Kidney (tissue), 14 donors: ENCODE results near the gene USH1G. TPM values are rescaled to one million over a fixed set of nuclear protein-coding genes. Genes with fewer than 3 reads are reported as not detected.
A peak's percentile ranks its signal among the peaks of the same experiment; 100 is the strongest.

Source experiments
- DNase-seq, 5 donors: peaks; one replicate each; pipeline ENCODE4 v3.0.0-alpha.2; 2013 to 2020
- FAIRE-seq: peaks from 2 replicates; lab custom pipeline; 2012; peaks lifted over from hg19 to GRCh38; lab: Jason Lieb, UNC
- H3K27ac ChIP-seq, 2 donors: one replicate each; pipeline ENCODE4 v1.7.0; 2013; ENCODE audit warnings: low read depth in 2 of 2, low read length in 2 of 2, inconsistent platforms in 1 of 2
- H3K27me3 ChIP-seq: one replicate; pipeline ENCODE4 v1.7.1; 2013; ENCODE audit warnings: low read length, inconsistent platforms; ENCODE audit not compliant: control insufficient read depth, insufficient read depth
- H3K36me3 ChIP-seq, 3 donors: one replicate each; pipeline versions ENCODE4 v1.7.0 to v1.7.1; 2013; ENCODE audit warnings: low read length in 3 of 3, control low read depth in 1 of 3, inconsistent platforms in 1 of 3; ENCODE audit not compliant: insufficient read depth in 3 of 3, control insufficient read depth in 2 of 3
- H3K4me1 ChIP-seq, 3 donors: one replicate each; pipeline versions ENCODE4 v1.7.0 to v1.7.1; 2013; ENCODE audit warnings: low read length in 3 of 3, inconsistent platforms in 1 of 3, low read depth in 1 of 3; ENCODE audit not compliant: control insufficient read depth in 2 of 3, insufficient read depth in 2 of 3
- H3K4me3 ChIP-seq, 3 donors: one replicate each; pipeline versions ENCODE4 v1.7.0 to v1.8.1; 2013; ENCODE audit warnings: low read length in 3 of 3, control low read depth in 1 of 3, inconsistent platforms in 1 of 3
- H3K9ac ChIP-seq, 3 donors: one replicate each; pipeline versions ENCODE4 v1.7.0 to v1.7.1; 2013; ENCODE audit warnings: low read length in 3 of 3, control low read depth in 1 of 3, inconsistent platforms in 1 of 3
- H3K9me3 ChIP-seq, 3 donors: one replicate each; pipeline versions ENCODE4 v1.7.0 to v1.7.1; 2013; ENCODE audit warnings: low read length in 3 of 3, control low read depth in 1 of 3, inconsistent platforms in 1 of 3; ENCODE audit not compliant: control insufficient read depth in 2 of 3, insufficient read depth in 1 of 3
- CTCF ChIP-seq: IDR thresholded peaks from 3 replicates; pipeline ENCODE4 v1.5.1; 2012; ENCODE audit warnings: mild to moderate bottlenecking, moderate library complexity, borderline replicate concordance; ENCODE audit not compliant: insufficient read depth; ENCODE audit errors: extremely low read depth
- intact Hi-C: fragments of 100-400 bp; cut with DNase I; formaldehyde crosslinking; loops from one replicate; pipeline ENCODE4 v1.11.1; 2022
- polyA plus RNA-seq: library from polyadenylated mRNA; stranded (reverse); fragments of 350-450 nt; fragmentation: Illumina TruSeq; extraction: RNeasy Lipid Tissue Mini Kit (QIAGEN cat#74804); gene quantifications from one replicate; pipeline ENCODE4 v1.2.3, GENCODE V29; 2014; ENCODE audit warnings: low read depth, low replicate concordance; ENCODE audit not compliant: insufficient read depth
- total RNA-seq: library from RNA; stranded (reverse); fragmentation: NEBNext Ultra II Directional; extraction: Animal tissue kit (Norgen Biotek cat#: 25700); gene quantifications from one replicate; pipeline ENCODE4 v1.2.1, GENCODE V29; 2021
- donor health status: control.
- donor health status: control.
- donor health status: control.
- donor health status: control.
- donor health status: control.
- donor health status: DM: yes; HTN: yes; CAD: no.
- donor health status: Normal renal cell carcinoma (clear cell type).

Gene USH1G
- total and polyA plus RNA-seq, 2 donors from 2014 or later, result 0.17 to 0.22 TPM

GRCh38 chr17:74873037-74873873 is 49.8 kb downstream of the USH1G start:
- Histone ChIP-seq H3K36me3 (no peaks in the 10 kb centered on the region), H3K9ac (peak overlapping the region; percentile 47 to 86 (median 52)), H3K4me3 (peak overlapping the region; percentile 76 to 96 (median 79)), H3K27me3 (no peaks in the 10 kb centered on the region), H3K4me1 (peaks cover 0 to 12% (median 4%) of the 10 kb centered on the region in 3 donors), H3K27ac (peak overlapping the region; percentile 43 to 94), H3K9me3 (no peaks in the 10 kb centered on the region)
- FAIRE-seq (peak; percentile 96), DNase-seq (peak; percentile 100)
- peak; percentile 16 for TF ChIP-seq CTCF
- intact Hi-C loops, result no loop called here

GRCh38 chr17:74872313-74873036 is 50.6 kb downstream of the USH1G start, which contains the start of gene FDXR:
Gene FDXR (minus strand): TSS chr17:74872994. CDS start chr17:74872944, 50 bp downstream.
- Histone ChIP-seq H3K27me3 (no peaks in the 10 kb centered on the region), H3K4me1 (peaks cover 0 to 12% (median 4%) of the 10 kb centered on the region in 3 donors), H3K36me3 (no peaks in the 10 kb centered on the region), H3K9me3 (no peaks in the 10 kb centered on the region), H3K27ac (peak within 1 kb of the TSS; percentile 43 to 94), H3K4me3 (peak within 1 kb of the TSS; percentile 77 to 96 (median 79)), H3K9ac (peak within 1 kb of the TSS; percentile 52 to 86 (median 69))
- DNase-seq (no peak), FAIRE-seq (no peak)
- intact Hi-C loops, result no loop called here
- no peak for TF ChIP-seq CTCF

- no peaks in the 10 kb centered on the region for H3K36me3 ChIP-seq
- H3K4me1 ChIP-seq, result peaks cover 0 to 12% (median 4%) of the 10 kb centered on the region in 3 donors
- DNase-seq, result peak in 4 of 5 donors; percentile 21 to 75 (median 47)
- TF ChIP-seq CTCF, result no peak
- no peak for FAIRE-seq
- no peak overlapping the region for H3K9ac ChIP-seq
- H3K27me3 ChIP-seq, result no peaks in the 10 kb centered on the region
- no peak overlapping the region for H3K27ac ChIP-seq
- intact Hi-C loops, result no loop called here
- H3K4me3 ChIP-seq, result peak overlapping the region in 1 of 3 donors; percentile 77
- H3K9me3 ChIP-seq, result no peaks in the 10 kb centered on the region
Measured at GRCh38 chr17:74871356-74872076, 51.5 kb downstream of the USH1G start.
